OCI-LY3 (cell line): ENCODE data around the gene BMAL2.
A peak's percentile ranks its signal among the peaks of the same experiment; 100 is the strongest.

Experiments
- H2AFZ ChIP-seq: fragments of 200-600, 300-600 bp; shearing (Covaris generic); 2 replicates; pipeline ENCODE4 v1.6.0; 2014; ENCODE audit warnings: antibody characterized with exemption, low read depth, low read length
- H3K27ac ChIP-seq: fragments of 200-600, 300-600 bp; sonication (generic); 2 replicates; pipeline ENCODE4 v1.5.1; 2014; ENCODE audit warnings: mild to moderate bottlenecking, low read length, moderate library complexity, mixed read lengths
- H3K27me3 ChIP-seq: fragments of 200-600, 300-600 bp; sonication (generic); 2 replicates; pipeline ENCODE4 v1.6.1; 2014; ENCODE audit warnings: low read depth, low read length, mixed read lengths
- H3K36me3 ChIP-seq: fragments of 200-600, 300-600 bp; sonication (generic); replicated peaks from 2 replicates; pipeline ENCODE3; 2014; ENCODE audit warnings: low read depth, low read length, mixed read lengths
- H3K4me1 ChIP-seq: fragments of 300-600, 200-600 bp; sonication (generic); 2 replicates; pipeline ENCODE4 v1.6.1; 2014; ENCODE audit warnings: low read length, mixed read lengths
- H3K4me2 ChIP-seq: fragments of 200-600, 300-600 bp; sonication (generic); 2 replicates; pipeline ENCODE4 v1.6.1; 2014; ENCODE audit warnings: low read length, mixed read lengths
- H3K4me3 ChIP-seq: fragments of 300-600, 200-600 bp; sonication (generic); 2 replicates; pipeline ENCODE4 v1.5.1; 2014; ENCODE audit warnings: antibody characterized with exemption, mild to moderate bottlenecking, low read length, moderate library complexity
- H3K79me2 ChIP-seq: fragments of 300-600, 200-600 bp; shearing (Covaris generic); 2 replicates; pipeline ENCODE4 v1.6.1; 2014; ENCODE audit warnings: mild to moderate bottlenecking, low read length, mixed read lengths
- H3K9ac ChIP-seq: fragments of 300-600, 200-600 bp; shearing (Covaris generic); 2 replicates; pipeline ENCODE4 v1.6.0; 2014; ENCODE audit warnings: mild to moderate bottlenecking, low read length, moderate library complexity
- H3K9me3 ChIP-seq: fragments of 200-600, 300-600 bp; shearing (Covaris generic); 2 replicates; pipeline ENCODE4 v1.6.1; 2014; ENCODE audit warnings: low read length, mixed read lengths; ENCODE audit not compliant: insufficient read depth
- H4K20me1 ChIP-seq: fragments of 200-600, 300-600 bp; sonication (generic); 2 replicates; pipeline ENCODE4 v1.6.1; 2016; ENCODE audit warnings: low read length, mixed read lengths; ENCODE audit not compliant: insufficient read depth
- CTCF ChIP-seq: fragments of 200-600, 300-600 bp; sonication (generic); IDR thresholded peaks from 2 replicates; pipeline ENCODE4 v1.5.1; 2014; ENCODE audit warnings: antibody characterized with exemption, low read length, low read depth
- EZH2phosphoT487 ChIP-seq: fragments of 200-600 bp; shearing (Covaris generic); IDR thresholded peaks from 2 replicates; pipeline ENCODE4 v1.6.1; 2018; ENCODE audit warnings: antibody characterized with exemption, mixed run types, low read depth

Gene BMAL2

DNA sequence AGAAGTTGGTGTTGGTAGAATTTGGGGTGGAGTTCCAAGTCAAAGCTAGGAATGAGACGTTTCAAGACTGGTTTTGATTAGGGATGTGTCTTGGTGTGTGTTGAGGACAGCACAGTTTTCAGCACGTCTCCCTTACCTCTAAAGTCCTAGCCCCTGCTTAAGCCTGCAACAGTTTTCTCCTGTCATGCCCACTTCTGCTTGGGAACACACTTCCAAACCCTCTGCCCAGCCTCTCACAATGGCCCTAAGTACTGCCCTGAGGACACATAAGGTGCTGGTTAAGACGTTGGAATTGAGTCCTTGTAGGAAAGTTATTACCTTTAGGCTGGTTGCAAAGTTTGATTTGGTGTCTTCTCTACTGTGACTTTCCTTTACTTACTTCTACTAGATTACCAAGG lies 710 bp upstream of the BMAL2 start:
- no peak overlapping the region for H3K27ac ChIP-seq
- peaks cover 29% of the 10 kb centered on the region for H3K79me2 ChIP-seq
- H3K4me1 ChIP-seq, result peaks cover 44% of the 10 kb centered on the region
- no peaks in the 10 kb centered on the region for H4K20me1 ChIP-seq
- peak overlapping the region; percentile 74; the same call in 1 of the 2 replicates for H3K9ac ChIP-seq
- peak overlapping the region; percentile 89 for H3K4me2 ChIP-seq
- H3K9me3 ChIP-seq, result no peaks in the 10 kb centered on the region
- peaks cover 5% of the 10 kb centered on the region for H3K36me3 ChIP-seq
- H3K27me3 ChIP-seq, result no peaks in the 10 kb centered on the region
- no peak for TF ChIP-seq CTCF
- no peak for TF ChIP-seq EZH2phosphoT487
- H2AFZ ChIP-seq, result peak overlapping the region; percentile 89; the same call in 1 of the 2 replicates
- H3K4me3 ChIP-seq, result peak overlapping the region; percentile 79

GRCh38 chr12:27332407-27332713 lies 276 bp upstream of the BMAL2 start:
- Histone ChIP-seq H3K9me3 (no peaks in the 10 kb centered on the region), H3K4me1 (peaks cover 46% of the 10 kb centered on the region), H3K36me3 (peaks cover 5% of the 10 kb centered on the region), H2AFZ (peak overlapping the region; percentile 89), H4K20me1 (no peaks in the 10 kb centered on the region), H3K4me3 (peak overlapping the region; percentile 79), H3K79me2 (peaks cover 33% of the 10 kb centered on the region), H3K4me2 (peak overlapping the region; percentile 89), H3K27ac (no peak overlapping the region), H3K27me3 (no peaks in the 10 kb centered on the region), H3K9ac (peak overlapping the region; percentile 74)
- TF ChIP-seq EZH2phosphoT487 (no peak), CTCF (no peak)

GRCh38 chr12:27333403-27334009 lies 870 bp downstream of the BMAL2 start:
- no peaks in the 10 kb centered on the region for H3K9me3 ChIP-seq
- no peaks in the 10 kb centered on the region for H4K20me1 ChIP-seq
- H3K36me3 ChIP-seq, result no peaks in the 10 kb centered on the region
- H3K27me3 ChIP-seq, result no peaks in the 10 kb centered on the region
- H3K4me1 ChIP-seq, result peaks cover 51% of the 10 kb centered on the region
- TF ChIP-seq CTCF (no peak), EZH2phosphoT487 (no peak)
- H3K79me2 ChIP-seq, result peaks cover 44% of the 10 kb centered on the region
- peak overlapping the region; percentile 89 for H3K4me2 ChIP-seq
- H3K9ac ChIP-seq, result peak overlapping the region; percentile 74
- peak overlapping the region; percentile 40 for H3K27ac ChIP-seq
- H2AFZ ChIP-seq, result peak overlapping the region; percentile 44; the same call in 1 of the 2 replicates
- H3K4me3 ChIP-seq, result peak overlapping the region; percentile 79

- H3K79me2 ChIP-seq, result peaks cover 49% of the 10 kb centered on the region
Observed at GRCh38 chr12:27334042-27334720, 1.5 kb downstream of the BMAL2 start.

More at GRCh38 chr12:27334042-27334720, 1.5 kb downstream of the BMAL2 start:
- Histone ChIP-seq H3K36me3 (no peaks in the 10 kb centered on the region), H3K9ac (peak overlapping the region; percentile 74), H3K4me3 (peak overlapping the region; percentile 79), H3K27ac (peak overlapping the region; percentile 40), H3K9me3 (no peaks in the 10 kb centered on the region), H3K4me1 (peaks cover 51% of the 10 kb centered on the region), H4K20me1 (no peaks in the 10 kb centered on the region), H3K27me3 (no peaks in the 10 kb centered on the region), H3K4me2 (peak overlapping the region; percentile 89), H2AFZ (0 out of 2 replicates have a peak overlapping the region, but pooled peaks have one; percentile 44)
- TF ChIP-seq CTCF, result no peak
- TF ChIP-seq EZH2phosphoT487, result no peak
